GM12801 (cell line): Measurements from ENCODE around the gene ARFGAP3.

Source experiments
- CTCF ChIP-seq: IDR thresholded peaks from one replicate; pipeline ENCODE4 v1.5.1; 2011; ENCODE audit warnings: control low read depth; ENCODE audit not compliant: insufficient read length; ENCODE audit errors: extremely low read depth

Gene ARFGAP3

GRCh38 chr22:42877158-42877557, 20.1 kb upstream of the ARFGAP3 start:
- TF ChIP-seq CTCF = no peak

- no peak for TF ChIP-seq CTCF
Measured at GRCh38 chr22:42876041-42876440, 19.0 kb upstream of the ARFGAP3 start.

- no peak for TF ChIP-seq CTCF
Measured at GRCh38 chr22:42874010-42874409, 16.9 kb upstream of the ARFGAP3 start.

GRCh38 chr22:42873356-42873755, 16.3 kb upstream of the ARFGAP3 start:
- TF ChIP-seq CTCF = no peak

GRCh38 chr22:42872821-42873220, 15.7 kb upstream of the ARFGAP3 start:
- no peak for TF ChIP-seq CTCF

DNA sequence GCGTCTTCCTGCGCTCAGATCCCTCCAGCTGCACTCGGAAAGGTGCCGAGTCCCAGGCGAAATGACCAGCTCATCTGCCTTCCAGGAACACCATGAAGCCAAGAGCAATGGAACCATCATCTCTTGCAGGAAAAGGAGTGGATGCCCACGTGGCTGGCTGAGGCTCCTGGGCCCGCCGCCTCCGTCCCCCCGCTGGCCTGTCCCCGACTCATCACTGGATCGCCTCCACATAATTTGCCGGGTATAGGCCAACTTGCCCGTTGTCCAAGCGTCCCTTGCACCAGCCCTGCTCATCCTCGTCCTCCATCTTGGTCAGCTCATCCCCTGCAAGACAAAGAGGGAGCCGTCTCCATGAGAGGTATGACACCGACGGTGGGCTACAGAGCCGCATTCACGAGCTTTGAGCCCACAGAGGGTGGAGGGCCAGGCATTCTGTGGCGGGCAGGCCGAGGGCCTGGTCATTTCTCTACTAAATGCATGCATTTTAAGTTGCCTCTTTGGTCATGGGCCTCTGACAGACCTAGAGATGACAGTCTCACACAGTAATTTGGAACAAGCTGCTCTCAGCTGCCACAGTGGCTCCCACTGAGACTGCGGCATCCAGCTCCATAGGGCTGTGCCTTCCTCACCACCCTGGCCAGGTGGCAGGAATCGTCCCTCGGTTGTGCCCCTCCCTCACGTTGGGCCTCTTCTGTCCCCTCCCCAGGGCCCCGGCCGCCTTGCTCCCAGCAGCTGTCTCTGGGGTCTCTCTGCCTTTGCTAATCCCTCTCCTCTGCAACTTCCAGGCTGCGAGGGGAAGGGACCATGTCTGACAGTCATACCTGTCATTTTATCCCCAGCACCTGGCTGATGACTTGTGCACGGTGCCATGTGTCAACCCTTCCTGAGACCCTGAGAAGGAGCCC, 14.3 kb upstream of the ARFGAP3 start:
- TF ChIP-seq CTCF = no peak

- TF ChIP-seq CTCF = no peak
Measured at GRCh38 chr22:42869888-42870480, 12.9 kb upstream of the ARFGAP3 start.
